ENCODE measurements around the gene ADAMTS17. TPM values are rescaled to one million over a fixed set of nuclear protein-coding genes. Genes with fewer than 3 reads are reported as not detected.

ADAMTS17 gene
- total RNA-seq, 1 experiment from 2014 or later = 1.5 TPM

GRCh38 chr15:100204771-100205170 is 137.0 kb downstream of the ADAMTS17 start:
- CTCF ChIA-PET = no interaction called here
- Histone ChIP-seq H3K4me3 (ENCODE audit: low read depth, low read length) (no peak overlapping the region), H3K36me3 (ENCODE audit: control insufficient read depth, insufficient read depth, low read length) (no peaks in the 10 kb centered on the region), H3K9me3 (no peaks in the 10 kb centered on the region), H3K27me3 (replicated peaks; ENCODE audit: control insufficient read depth, insufficient read depth, low read length) (no peaks in the 10 kb centered on the region), H3K4me1 (peaks cover 36% of the 10 kb centered on the region)
- Mint-ChIP-seq H3K9me3 (ENCODE audit: unreplicated experiment) (no peaks in the 10 kb centered on the region), H3K27ac (ENCODE audit: unreplicated experiment) (no peak overlapping the region), H3K4me3 (ENCODE audit: unreplicated experiment) (no peak overlapping the region), H3K4me1 (ENCODE audit: low read depth, unreplicated experiment) (peaks cover 26% of the 10 kb centered on the region), H3K27me3 (ENCODE audit: insufficient read depth, unreplicated experiment) (no peaks in the 10 kb centered on the region), H3K36me3 (ENCODE audit: insufficient read depth, unreplicated experiment) (no peaks in the 10 kb centered on the region)
- DNase-seq = no peak
- TF ChIP-seq CTCF (IDR thresholded peaks at IDR 0.05; ENCODE audit: insufficient read depth in 1 of 2, low read depth in 1 of 2, low read length in 1 of 2, severe bottlenecking in 1 of 2, unreplicated experiment in 1 of 2) = no peak
- intact Hi-C loops (cut with micrococcal nuclease; ENCODE audit: unreplicated experiment) = no loop called here
- POLR2A ChIA-PET = no interaction called here
- BruUV-seq (replicated peaks) = no TSS peak

GRCh38 chr15:100204211-100204610 is 137.6 kb downstream of the ADAMTS17 start:
- H3K36me3 ChIP-seq (ENCODE audit: control insufficient read depth, insufficient read depth, low read length) = no peaks in the 10 kb centered on the region
- no peak overlapping the region for H3K4me3 Mint-ChIP-seq (ENCODE audit: unreplicated experiment)
- H3K27ac Mint-ChIP-seq (ENCODE audit: unreplicated experiment) = no peak overlapping the region
- no peaks in the 10 kb centered on the region for H3K9me3 ChIP-seq
- H3K27me3 ChIP-seq (replicated peaks; ENCODE audit: control insufficient read depth, insufficient read depth, low read length) = no peaks in the 10 kb centered on the region
- H3K27me3 Mint-ChIP-seq (ENCODE audit: insufficient read depth, unreplicated experiment) = no peaks in the 10 kb centered on the region
- H3K36me3 Mint-ChIP-seq (ENCODE audit: insufficient read depth, unreplicated experiment) = no peaks in the 10 kb centered on the region
- CTCF ChIA-PET = no interaction called here
- POLR2A ChIA-PET = no interaction called here
- TF ChIP-seq CTCF (IDR thresholded peaks at IDR 0.05; ENCODE audit: insufficient read depth in 1 of 2, low read depth in 1 of 2, low read length in 1 of 2, severe bottlenecking in 1 of 2, unreplicated experiment in 1 of 2) = no peak
- H3K9me3 Mint-ChIP-seq (ENCODE audit: unreplicated experiment) = no peaks in the 10 kb centered on the region
- H3K4me1 ChIP-seq = peaks cover 36% of the 10 kb centered on the region
- intact Hi-C loops (cut with micrococcal nuclease; ENCODE audit: unreplicated experiment) = no loop called here
- no TSS peak for BruUV-seq (replicated peaks)
- no peak for DNase-seq
- peaks cover 26% of the 10 kb centered on the region for H3K4me1 Mint-ChIP-seq (ENCODE audit: low read depth, unreplicated experiment)
- no peak overlapping the region for H3K4me3 ChIP-seq (ENCODE audit: low read depth, low read length)

- Histone ChIP-seq H3K9me3 (no peaks in the 10 kb centered on the region), H3K27me3 (replicated peaks; ENCODE audit: control insufficient read depth, insufficient read depth, low read length) (no peaks in the 10 kb centered on the region), H3K36me3 (ENCODE audit: control insufficient read depth, insufficient read depth, low read length) (no peaks in the 10 kb centered on the region), H3K4me3 (ENCODE audit: low read depth, low read length) (no peak overlapping the region), H3K4me1 (peaks cover 35% of the 10 kb centered on the region)
- no TSS peak for BruUV-seq (replicated peaks)
- H3K4me3 Mint-ChIP-seq (ENCODE audit: unreplicated experiment) = peak overlapping the region; percentile 16
- H3K27ac Mint-ChIP-seq (ENCODE audit: unreplicated experiment) = no peak overlapping the region
- H3K27me3 Mint-ChIP-seq (ENCODE audit: insufficient read depth, unreplicated experiment) = no peaks in the 10 kb centered on the region
- no peaks in the 10 kb centered on the region for H3K36me3 Mint-ChIP-seq (ENCODE audit: insufficient read depth, unreplicated experiment)
- intact Hi-C loops (cut with micrococcal nuclease; ENCODE audit: unreplicated experiment) = no loop called here
- H3K4me1 Mint-ChIP-seq (ENCODE audit: low read depth, unreplicated experiment) = peaks cover 24% of the 10 kb centered on the region
- ChIA-PET POLR2A (no interaction called here), CTCF (interaction anchor here (0.6 kb wide), 1 partner anchor 10 kb away, joined by 3 read pairs; no protein-coding TSS in a partner anchor)
- TF ChIP-seq CTCF (IDR thresholded peaks at IDR 0.05; ENCODE audit: insufficient read depth in 1 of 2, low read depth in 1 of 2, low read length in 1 of 2, severe bottlenecking in 1 of 2, unreplicated experiment in 1 of 2) = no peak
- no peaks in the 10 kb centered on the region for H3K9me3 Mint-ChIP-seq (ENCODE audit: unreplicated experiment)
- DNase-seq = peak; percentile 13 to 39
Observed at GRCh38 chr15:100202309-100202960, 139.3 kb downstream of the ADAMTS17 start.
